Liver (tissue), 9 donors: ENCODE results near the gene FABP1. TPM values are rescaled to one million over a fixed set of nuclear protein-coding genes. Genes with fewer than 3 reads are reported as not detected.

Experiments used
- DNase-seq: peaks from one replicate; pipeline ENCODE4 v3.0.0-alpha.2; 2017; ENCODE audit warnings: low spot score
- H3K27ac ChIP-seq, 2 donors: one replicate each; pipeline ENCODE4 v1.7.0; 2013; ENCODE audit warnings: inconsistent platforms in 2 of 2, low read length in 2 of 2, control low read depth in 1 of 2, low read depth in 1 of 2, mild to moderate bottlenecking in 1 of 2
- H3K27me3 ChIP-seq, 4 donors: one replicate each; pipeline versions ENCODE4 v1.6.1 to v1.7.0; 2013; ENCODE audit warnings: low read length in 3 of 4, inconsistent platforms in 1 of 4, mild to moderate bottlenecking in 1 of 4, moderate library complexity in 1 of 4; ENCODE audit not compliant: control insufficient read depth in 4 of 4, insufficient read depth in 4 of 4
- H3K36me3 ChIP-seq, 4 donors: one replicate each; pipeline versions ENCODE4 v1.6.1 to v1.7.0; 2013; ENCODE audit warnings: low read length in 3 of 4, mild to moderate bottlenecking in 3 of 4, low read depth in 1 of 4, moderate library complexity in 1 of 4; ENCODE audit not compliant: control insufficient read depth in 4 of 4, insufficient read depth in 3 of 4
- H3K4me1 ChIP-seq, 4 donors: one replicate each; pipeline versions ENCODE4 v1.6.1 to v1.7.0; 2013; ENCODE audit warnings: low read length in 3 of 4, mild to moderate bottlenecking in 3 of 4, moderate library complexity in 1 of 4; ENCODE audit not compliant: control insufficient read depth in 4 of 4, insufficient read depth in 4 of 4
- H3K4me3 ChIP-seq, 3 donors: one replicate each; pipeline versions ENCODE4 v1.6.1 to v1.7.0; 2013; ENCODE audit warnings: low read length in 3 of 3, control low read depth in 1 of 3, low read depth in 1 of 3, mild to moderate bottlenecking in 1 of 3
- H3K9ac ChIP-seq, 2 donors: one replicate each; pipeline ENCODE4 v1.7.0; 2013; ENCODE audit warnings: low read length in 2 of 2, mild to moderate bottlenecking in 2 of 2, moderate library complexity in 2 of 2, control low read depth in 1 of 2, low read depth in 1 of 2
- H3K9me3 ChIP-seq, 4 donors: one replicate each; pipeline versions ENCODE4 v1.6.1 to v1.7.0; 2013; ENCODE audit warnings: low read length in 3 of 4; ENCODE audit not compliant: control insufficient read depth in 4 of 4
- ATF3 ChIP-seq: IDR thresholded peaks from 2 replicates; pipeline ENCODE4 v1.6.1; 2016; ENCODE audit warnings: antibody characterized with exemption
- FOXA1 ChIP-seq: IDR thresholded peaks from 2 replicates; pipeline ENCODE4 v1.6.1; 2016; ENCODE audit warnings: antibody characterized with exemption
- FOXA2 ChIP-seq: IDR thresholded peaks from 2 replicates; pipeline ENCODE4 v1.6.1; 2016; ENCODE audit warnings: antibody characterized with exemption
- GABPA ChIP-seq, 2 donors: IDR thresholded peaks in 1 of 2; conservative IDR thresholded peaks in 1 of 2; 2 replicates each; pipeline ENCODE4 v1.6.1; 2016; ENCODE audit warnings: antibody characterized with exemption in 2 of 2, mild to moderate bottlenecking in 1 of 2, moderate library complexity in 1 of 2
- HNF4A ChIP-seq, 2 donors: conservative IDR thresholded peaks; 2 replicates each; pipeline ENCODE4 v1.6.1; 2016; ENCODE audit warnings: antibody characterized with exemption in 2 of 2, mild to moderate bottlenecking in 2 of 2
- HNF4G ChIP-seq: IDR thresholded peaks from 2 replicates; pipeline ENCODE4 v1.6.1; 2016; ENCODE audit warnings: antibody characterized with exemption
- JUND ChIP-seq, 2 donors: IDR thresholded peaks; 2 replicates each; pipeline ENCODE4 v1.6.1; 2016; ENCODE audit warnings: antibody characterized with exemption in 2 of 2
- MAX ChIP-seq: IDR thresholded peaks from 2 replicates; pipeline ENCODE4 v1.6.1; 2016; ENCODE audit warnings: antibody characterized with exemption
- NR2F2 ChIP-seq: IDR thresholded peaks from 2 replicates; pipeline ENCODE4 v1.6.1; 2016; ENCODE audit warnings: antibody characterized with exemption
- RAD21 ChIP-seq, 2 donors: IDR thresholded peaks; 2 replicates each; pipeline ENCODE4 v1.6.1; 2016; ENCODE audit warnings: antibody characterized with exemption in 2 of 2, mild to moderate bottlenecking in 2 of 2
- REST ChIP-seq: IDR thresholded peaks from 2 replicates; pipeline ENCODE4 v1.6.1; 2016; ENCODE audit warnings: antibody characterized with exemption, mild to moderate bottlenecking
- RXRA ChIP-seq, 2 donors: IDR thresholded peaks; 2 replicates each; pipeline ENCODE4 v1.6.1; 2017 to 2018; ENCODE audit warnings: antibody characterized with exemption in 2 of 2, mild to moderate bottlenecking in 1 of 2
- SP1 ChIP-seq: IDR thresholded peaks from 2 replicates; pipeline ENCODE4 v1.6.1; 2018; ENCODE audit warnings: antibody characterized with exemption, mild to moderate bottlenecking
- YY1 ChIP-seq: IDR thresholded peaks from 2 replicates; pipeline ENCODE4 v1.6.1; 2016; ENCODE audit warnings: antibody characterized with exemption, mild to moderate bottlenecking
- ZBTB33 ChIP-seq: IDR thresholded peaks from 2 replicates; pipeline ENCODE4 v1.6.1; 2016; ENCODE audit warnings: antibody characterized with exemption
- WGBS: extraction: QIAGEN DNeasy Blood & Tissue Kit; methylation state at CpG from one replicate; pipeline ENCODE4 v1.1.7; 2013; 5-methylcytosine and 5-hydroxymethylcytosine counted together
- polyA plus RNA-seq, 2 donors: library from polyadenylated mRNA; stranded (reverse) in 1 of 2; unstranded in 1 of 2; fragments of 200-250 nt in 1 of 2; fragments of >200 nt in 1 of 2; fragmentation: Nextera tagmentation in 1 of 2; extraction: Ambion mirVana in 1 of 2; gene quantifications; one replicate each; pipeline versions ENCODE4 v1.2.1 to v1.2.3, GENCODE V29; 2013 to 2015
- total RNA-seq, 2 donors: library from RNA; depleted of rRNA; stranded (reverse); fragments of >200 nt; gene quantifications; one replicate each; pipeline ENCODE4 v1.2.3, GENCODE V29; 2014
- donor health status: healthy.
- donor health status: healthy.
- donor health status: healthy.
- donor health status: healthy.
- donor health status: healthy.

Gene FABP1
- total and polyA plus RNA-seq, 4 donors, result 975 to 7,337 (median 2,306) TPM

- Histone ChIP-seq H3K27ac (no peak overlapping the region), H3K27me3 (no peaks in the 10 kb centered on the region), H3K4me1 (no peaks in the 10 kb centered on the region), H3K36me3 (no peaks in the 10 kb centered on the region), H3K9me3 (no peaks in the 10 kb centered on the region), H3K4me3 (no peak overlapping the region), H3K9ac (no peak overlapping the region)
- 92% methylated on average over 5 of the region's 5 CpGs for WGBS
- no peak for TF ChIP-seq REST
- TF ChIP-seq RAD21 (IDR thresholded peaks at IDR 0.05), result no peak
- TF ChIP-seq HNF4A (conservative IDR thresholded peaks at IDR 0.05), result no peak
- TF ChIP-seq YY1, result no peak
- TF ChIP-seq SP1, result no peak
- no peak for DNase-seq
Measured at GRCh38 chr2:88085602-88086001, 42.3 kb downstream of the FABP1 start.

- DNase-seq, result no peak
- Histone ChIP-seq H3K36me3 (no peaks in the 10 kb centered on the region), H3K27me3 (no peaks in the 10 kb centered on the region), H3K4me1 (no peaks in the 10 kb centered on the region), H3K9ac (no peak overlapping the region), H3K4me3 (no peak overlapping the region), H3K9me3 (no peaks in the 10 kb centered on the region), H3K27ac (no peak overlapping the region)
- WGBS, result 96% methylated on average over 2 of the region's 2 CpGs
- no peak for TF ChIP-seq ATF3
- TF ChIP-seq MAX, result no peak
- no peak for TF ChIP-seq RXRA (IDR thresholded peaks at IDR 0.05)
- no peak for TF ChIP-seq REST
- TF ChIP-seq FOXA1, result no peak
- no peak for TF ChIP-seq HNF4A (conservative IDR thresholded peaks at IDR 0.05)
- no peak for TF ChIP-seq ZBTB33
- TF ChIP-seq GABPA (IDR thresholded peaks at IDR 0.05 in 1 of 2, conservative IDR thresholded peaks at IDR 0.05 in 1 of 2), result no peak
- no peak for TF ChIP-seq FOXA2
- TF ChIP-seq RAD21 (IDR thresholded peaks at IDR 0.05), result no peak
- no peak for TF ChIP-seq JUND (IDR thresholded peaks at IDR 0.05)
- no peak for TF ChIP-seq NR2F2
- no peak for TF ChIP-seq SP1
- no peak for TF ChIP-seq HNF4G
Measured at GRCh38 chr2:88085099-88085498, 42.8 kb downstream of the FABP1 start.
